Measurements from ENCODE around the gene TSHZ2. TPM values are rescaled to one million over a fixed set of nuclear protein-coding genes. Genes with fewer than 3 reads are reported as not detected.

TSHZ2 gene
- total RNA-seq, 1 experiment from 2014 or later: 0.07 TPM

- Histone ChIP-seq H3K14ac (ENCODE audit: insufficient read depth, low read length) (no peak overlapping the region), H3T11ph (ENCODE audit: low read length) (no peak overlapping the region), H2BK12ac (ENCODE audit: insufficient read length, low read depth, low read length) (no peak overlapping the region), H3K23me2 (ENCODE audit: insufficient read length, low read depth, low read length, poor library complexity, severe bottlenecking) (no peaks in the 10 kb centered on the region), H2AK5ac (ENCODE audit: insufficient read length, low read length) (no peak overlapping the region), H3K18ac (ENCODE audit: insufficient read length, low read depth, low read length) (no peak overlapping the region), H3K4me2 (ENCODE audit: insufficient read depth, insufficient read length, low read length) (no peak overlapping the region), H3K4ac (ENCODE audit: low read depth, low read length) (no peak overlapping the region), H3K4me1 (ENCODE audit: insufficient read depth, low read length) (no peaks in the 10 kb centered on the region), H3K79me2 (ENCODE audit: insufficient read depth, low read length) (no peaks in the 10 kb centered on the region), H3K23ac (ENCODE audit: insufficient read length, low read depth, low read length) (no peak overlapping the region), H4K20me1 (ENCODE audit: control insufficient read depth, insufficient read depth, insufficient read length) (no peaks in the 10 kb centered on the region), H3K79me1 (ENCODE audit: insufficient read depth, low read depth, low read length, poor library complexity, severe bottlenecking) (no peaks in the 10 kb centered on the region), H4K8ac (replicated peaks; ENCODE audit: insufficient read length, low read depth, low read length) (no peak overlapping the region), H3K9me3 (ENCODE audit: control insufficient read depth, low read depth, low read length) (no peaks in the 10 kb centered on the region), H3K56ac (ENCODE audit: insufficient read length, low read depth, low read length) (no peak overlapping the region), H2AFZ (ENCODE audit: low read length) (no peak overlapping the region), H3K27ac (ENCODE audit: insufficient read length, low read depth, low read length) (no peak overlapping the region), H4K5ac (ENCODE audit: insufficient read length, low read depth, low read length) (no peak overlapping the region), H3K9ac (ENCODE audit: extremely low read depth, insufficient read length, low read length) (no peak overlapping the region), H3K27me3 (ENCODE audit: insufficient read depth, low read length) (no peaks in the 10 kb centered on the region), H4K91ac (ENCODE audit: insufficient read length, low read depth, low read length) (no peak overlapping the region), H2BK15ac (ENCODE audit: low read depth, low read length) (no peak overlapping the region), H2BK5ac (ENCODE audit: insufficient read length, low read length) (no peak overlapping the region), H2BK120ac (ENCODE audit: low read depth, low read length, poor library complexity, severe bottlenecking) (no peak overlapping the region), H2BK20ac (ENCODE audit: low read depth, low read length, poor library complexity, severe bottlenecking) (no peak overlapping the region)
- H3K27ac Mint-ChIP-seq: no peak overlapping the region
- no peak for DNase-seq
- no CpG with 5 or more reads among the region's 4 CpGs for WGBS (ENCODE audit: extremely low coverage, insufficient read length, low lambda C conversion rate)
- H3K4me3 Mint-ChIP-seq: no peak overlapping the region
- no peaks in the 10 kb centered on the region; the same call in 1 of the 2 replicates for H3K27me3 Mint-ChIP-seq (ENCODE audit: low read depth)
- no peaks in the 10 kb centered on the region for H3K36me3 Mint-ChIP-seq (ENCODE audit: insufficient read depth in 1 of 3, low read depth in 3 of 3)
- no peaks in the 10 kb centered on the region for H3K9me3 Mint-ChIP-seq
- no peaks in the 10 kb centered on the region; a peak in 1 of 4 replicates for H3K4me1 Mint-ChIP-seq
- TF ChIP-seq CTCF (conservative IDR thresholded peaks at IDR 0.05): no peak
These were observed 102.7 kb downstream of the TSHZ2 start for GRCh38 chr20:53074811-53075314.

Data from H9 (cell line).